ENCODE data around the gene PACRG.

The PACRG gene

GRCh38 chr6:163010145-163010544, 282.4 kb downstream of the PACRG start:
- DNase-seq (ENCODE audit: low spot score): no peak

- DNase-seq (ENCODE audit: low spot score): no peak
Observed at GRCh38 chr6:163014736-163015135, 287.0 kb downstream of the PACRG start.

- DNase-seq (ENCODE audit: low spot score): no peak
Observed at GRCh38 chr6:163017801-163018200, 290.0 kb downstream of the PACRG start.

GRCh38 chr6:163019926-163020325, 292.2 kb downstream of the PACRG start:
- DNase-seq (ENCODE audit: low spot score): no peak

DNA sequence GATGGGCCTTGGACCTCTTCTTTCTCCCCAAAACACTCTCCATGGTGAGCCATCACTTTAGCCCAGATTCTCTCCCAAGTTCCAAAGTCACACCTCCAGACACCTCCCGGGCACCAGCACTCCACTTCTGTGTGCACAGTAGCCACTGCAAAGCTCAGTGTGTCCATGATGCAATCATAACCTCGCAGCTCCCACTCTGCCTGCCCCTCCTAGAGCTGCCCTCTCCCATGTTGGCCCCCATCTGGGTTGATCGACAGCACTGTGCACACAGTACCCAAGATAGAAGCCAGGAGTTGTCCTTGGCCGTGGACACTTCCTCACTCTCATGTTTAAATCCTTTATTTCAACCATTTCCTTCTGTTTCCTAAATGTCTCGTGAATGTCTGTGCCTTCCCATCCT, 293.3 kb downstream of the PACRG start:
- no peak for DNase-seq (ENCODE audit: low spot score)

DNA sequence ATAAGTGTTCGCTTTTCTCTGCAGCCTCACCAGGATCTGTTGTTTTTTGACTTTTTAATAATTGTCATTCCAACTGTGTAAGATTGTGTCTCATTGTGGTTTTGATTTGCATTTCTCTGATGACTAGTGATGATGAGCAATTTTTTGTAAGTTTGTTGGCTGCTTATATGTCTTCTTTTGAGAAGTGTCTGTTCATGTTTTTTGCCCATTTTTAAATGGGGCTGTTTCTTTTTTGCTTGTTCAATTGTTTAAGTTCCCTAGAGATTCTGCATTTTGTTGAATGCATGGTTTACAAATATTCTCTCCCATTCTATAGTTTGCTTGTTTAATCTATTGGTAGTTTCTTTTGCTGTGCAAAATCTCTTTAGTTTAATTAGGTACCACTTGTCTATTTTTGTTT, 295.9 kb downstream of the PACRG start:
- no peak for DNase-seq (ENCODE audit: low spot score)

DNA sequence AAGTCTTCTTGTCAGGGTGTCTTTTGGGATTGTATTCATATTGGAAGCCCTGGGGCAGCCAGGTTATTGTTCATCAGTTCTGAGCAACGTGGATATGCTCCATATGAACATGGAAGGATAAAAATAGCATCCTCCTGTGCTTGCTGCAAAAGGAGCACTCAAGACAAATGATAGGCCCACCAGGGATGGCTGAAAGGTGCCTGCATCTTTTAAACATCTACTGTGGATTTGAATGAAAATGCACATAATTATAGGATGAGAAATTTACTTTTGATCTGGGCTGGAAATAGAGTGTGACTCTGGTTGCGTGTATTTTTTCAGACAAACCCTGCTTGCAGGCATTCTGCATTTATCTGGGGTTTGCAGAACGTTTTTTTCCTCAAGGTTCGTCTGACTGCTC, 299.1 kb downstream of the PACRG start:
- DNase-seq (ENCODE audit: low spot score): no peak

DNA sequence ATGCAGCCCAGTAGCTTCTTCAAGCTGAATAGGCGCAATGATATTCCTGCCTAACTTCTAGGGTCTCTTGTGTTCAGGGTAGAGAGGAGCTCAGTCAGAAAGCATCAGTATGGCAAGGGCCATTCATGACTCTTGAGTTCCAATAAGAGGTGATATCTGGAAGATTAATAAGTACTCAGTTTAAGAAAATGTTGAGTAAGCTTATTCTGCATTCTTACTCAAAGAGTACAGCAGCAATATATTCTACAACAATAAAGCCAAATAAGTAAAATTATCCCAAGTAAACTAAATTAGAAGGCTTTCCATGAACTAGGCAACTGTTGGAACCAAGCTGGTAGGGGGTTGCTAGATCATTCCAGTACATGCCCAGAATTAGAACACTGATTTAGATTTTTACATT, 303.2 kb downstream of the PACRG start:
- DNase-seq (ENCODE audit: low spot score): no peak

DNA sequence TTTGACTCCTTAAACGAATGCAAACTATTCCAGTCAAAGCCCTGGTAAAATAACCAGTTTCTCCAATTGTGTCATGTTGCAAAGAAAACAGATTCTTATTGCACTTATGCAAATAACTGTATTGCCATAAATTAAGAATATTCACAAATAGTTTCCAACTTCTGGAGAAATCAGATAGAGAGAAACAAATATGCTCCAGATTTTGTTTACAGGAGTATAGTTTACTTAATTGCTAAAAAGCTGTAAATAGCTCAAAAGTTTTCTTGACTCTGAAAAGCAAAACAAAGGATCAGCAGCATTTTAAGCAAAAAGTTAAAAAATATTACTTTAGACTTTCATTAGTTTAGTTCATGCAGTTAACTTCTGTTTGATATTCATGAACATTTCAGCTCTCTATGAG, 304.2 kb downstream of the PACRG start:
- no peak for DNase-seq (ENCODE audit: low spot score)

DNA sequence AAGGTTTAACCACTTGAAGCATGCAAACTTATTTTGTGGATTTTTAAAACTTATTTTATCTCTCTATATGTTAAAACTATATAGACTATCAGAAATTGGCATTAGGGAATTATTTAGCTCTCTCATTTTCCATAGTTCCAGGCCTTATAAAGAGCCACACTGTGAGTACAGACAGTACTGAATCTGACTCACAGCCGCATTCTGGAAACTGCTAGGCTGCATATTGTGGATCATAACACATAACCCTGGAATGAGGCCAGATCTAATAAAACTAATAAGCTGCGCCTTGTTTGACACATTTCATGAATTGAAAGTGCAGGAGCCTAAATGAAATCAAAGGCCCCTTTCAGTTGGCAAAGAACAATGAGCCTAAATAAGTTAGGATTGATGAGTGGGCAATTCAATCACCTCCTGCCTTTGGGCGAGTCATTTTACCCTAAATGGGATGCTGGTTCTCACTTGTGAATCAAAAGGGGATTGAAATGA, 308.4 kb downstream of the PACRG start:
- no peak for DNase-seq (ENCODE audit: low spot score)

DNA sequence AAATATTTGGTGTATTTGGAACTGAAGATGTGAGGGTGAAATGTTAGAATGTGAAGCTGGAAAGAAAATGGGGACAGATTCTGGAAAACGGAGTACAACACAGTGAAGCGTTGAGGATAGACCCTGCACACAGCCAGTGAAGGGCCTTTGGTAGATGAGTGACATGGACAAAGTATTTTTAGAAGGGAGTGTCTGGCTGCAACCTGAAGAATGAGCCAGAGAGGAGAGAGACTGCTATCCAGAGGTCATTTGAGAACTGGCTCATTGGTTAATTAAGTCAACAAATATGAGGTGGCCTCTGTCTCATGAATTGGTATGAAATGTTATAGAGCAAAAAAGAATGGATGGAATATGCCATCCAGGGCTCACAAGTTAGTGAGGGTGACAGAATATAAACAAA, 310.5 kb downstream of the PACRG start:
- no peak for DNase-seq (ENCODE audit: low spot score)

DNA sequence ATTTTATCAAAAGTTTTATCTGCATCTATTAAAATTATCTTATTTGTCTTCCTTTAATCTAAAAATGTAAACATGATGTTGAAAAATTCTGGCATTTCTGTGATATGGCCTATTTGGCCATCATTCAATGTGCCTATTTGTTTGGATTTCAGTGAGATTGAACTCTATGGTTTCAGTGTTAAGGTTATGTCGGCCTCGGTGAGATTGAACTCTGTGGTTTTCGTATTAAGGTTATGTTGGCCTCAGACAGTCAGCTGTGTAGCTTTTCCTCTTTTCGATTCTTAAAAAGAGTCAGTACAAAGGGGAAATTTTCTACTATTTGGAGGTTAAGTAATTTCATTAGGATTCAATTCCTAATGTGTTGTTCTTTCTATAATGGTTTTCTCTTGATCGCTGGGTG, 320.6 kb downstream of the PACRG start:
- no peak for DNase-seq (ENCODE audit: low spot score)

GRCh38 chr6:163053667-163054344, 326.0 kb downstream of the PACRG start:
- no peak for DNase-seq (ENCODE audit: low spot score)

DNA sequence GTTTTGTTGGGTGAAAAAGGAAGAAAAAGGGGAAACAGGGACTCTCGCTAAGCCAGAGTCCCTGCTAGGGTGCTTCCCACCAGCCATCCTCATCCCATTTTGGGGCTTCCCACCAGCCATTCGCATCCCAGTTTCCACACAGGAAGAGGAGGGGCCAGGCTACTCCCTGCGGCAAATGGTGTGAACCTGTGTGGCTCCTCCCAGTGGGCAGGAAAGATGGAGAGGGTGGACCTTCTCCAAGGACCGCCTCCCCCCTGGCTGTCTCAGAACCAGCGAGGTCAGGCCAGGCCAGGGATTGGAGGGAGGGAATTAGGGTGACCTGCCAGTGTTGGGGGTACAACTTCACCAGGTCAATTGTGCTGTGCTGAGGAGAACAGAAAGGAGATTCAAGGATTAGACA, 326.9 kb downstream of the PACRG start:
- no peak for DNase-seq (ENCODE audit: low spot score)

DNA sequence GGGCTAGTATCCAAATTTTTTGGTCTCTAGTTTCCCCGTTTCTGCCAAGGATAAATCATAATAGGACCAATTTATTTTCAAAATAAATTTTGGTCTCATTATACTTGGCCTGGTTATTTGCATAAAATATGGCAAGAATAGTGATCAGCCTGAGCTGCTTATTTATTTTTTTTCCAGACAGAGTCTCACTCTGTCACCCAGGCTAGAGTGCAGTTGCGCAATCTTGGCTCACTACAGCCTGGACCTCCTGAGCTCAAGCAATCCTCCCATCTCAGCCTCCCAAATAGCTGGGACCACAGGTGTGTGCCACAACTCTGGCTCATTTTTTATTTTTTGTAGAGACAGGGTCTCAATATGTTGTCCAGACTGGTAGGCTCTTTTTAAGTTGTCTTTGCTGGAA, 329.5 kb downstream of the PACRG start:
- no peak for DNase-seq (ENCODE audit: low spot score)

DNA sequence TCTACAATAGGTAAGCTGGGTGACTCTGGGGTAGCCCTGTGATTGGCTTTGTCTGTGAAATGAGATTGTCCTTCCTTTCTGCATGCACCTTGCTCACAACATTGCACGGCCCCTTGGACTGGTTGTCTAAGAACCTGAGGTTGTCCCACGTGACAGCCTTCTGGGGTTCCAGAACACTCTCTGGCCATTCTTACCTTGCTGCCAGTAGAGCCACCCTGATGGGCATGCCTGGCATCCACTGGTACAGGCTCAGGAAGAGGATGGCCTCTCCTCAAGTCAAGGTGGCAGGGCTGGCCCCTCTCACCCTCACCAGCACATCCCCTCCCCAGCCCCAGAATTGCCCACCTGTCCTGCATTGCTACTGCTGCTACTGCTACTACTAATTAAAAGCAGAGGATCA, 335.0 kb downstream of the PACRG start:
- no peak for DNase-seq (ENCODE audit: low spot score)

- no peak for DNase-seq (ENCODE audit: low spot score)
Observed at GRCh38 chr6:163063561-163063960, 335.8 kb downstream of the PACRG start.

GRCh38 chr6:163064397-163064796, 336.6 kb downstream of the PACRG start:
- DNase-seq (ENCODE audit: low spot score): no peak

- no peak for DNase-seq (ENCODE audit: low spot score)
Observed at GRCh38 chr6:163066200-163066599, 338.4 kb downstream of the PACRG start.

DNA sequence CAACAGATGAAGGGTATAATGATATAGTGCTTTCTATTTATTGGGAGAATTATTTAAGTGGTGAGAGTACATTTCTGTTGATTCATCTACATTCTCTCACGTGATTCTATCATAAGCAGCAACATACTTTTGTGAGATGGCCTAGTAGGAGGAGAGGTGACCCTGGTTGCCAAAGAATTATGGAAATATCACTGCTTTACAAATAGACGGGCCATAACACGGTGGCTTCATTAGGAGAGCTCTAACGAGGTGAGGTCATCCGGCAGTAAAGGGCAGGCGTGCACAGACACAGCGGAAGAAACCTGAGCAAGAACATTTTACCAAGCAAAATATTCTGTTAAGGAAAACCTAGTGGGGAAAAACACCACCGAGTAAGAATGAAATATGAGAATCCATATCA, 349.4 kb downstream of the PACRG start:
- DNase-seq (ENCODE audit: low spot score): no peak

DNA sequence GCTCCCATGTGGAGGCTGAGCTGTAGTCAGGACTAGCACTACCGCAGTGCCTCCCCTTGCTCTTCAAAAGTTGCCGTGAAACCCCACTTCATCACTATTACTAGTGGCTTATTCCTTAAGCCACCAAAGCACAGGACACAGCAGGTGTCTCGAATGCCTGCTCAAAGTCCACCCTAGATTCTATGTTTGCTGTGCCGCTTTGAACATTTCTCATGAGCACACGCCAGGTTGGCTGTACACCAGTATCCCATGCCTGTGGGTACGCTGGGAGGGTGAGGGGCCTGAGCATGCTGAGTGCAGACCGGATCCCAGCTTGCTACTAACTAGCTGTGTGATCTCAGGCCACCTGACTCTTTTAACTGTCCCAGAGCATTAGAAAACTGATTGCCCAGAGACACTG, 350.9 kb downstream of the PACRG start:
- no peak for DNase-seq (ENCODE audit: low spot score)

- DNase-seq (ENCODE audit: low spot score): no peak
Observed at GRCh38 chr6:163080228-163080627, 352.5 kb downstream of the PACRG start.

DNA sequence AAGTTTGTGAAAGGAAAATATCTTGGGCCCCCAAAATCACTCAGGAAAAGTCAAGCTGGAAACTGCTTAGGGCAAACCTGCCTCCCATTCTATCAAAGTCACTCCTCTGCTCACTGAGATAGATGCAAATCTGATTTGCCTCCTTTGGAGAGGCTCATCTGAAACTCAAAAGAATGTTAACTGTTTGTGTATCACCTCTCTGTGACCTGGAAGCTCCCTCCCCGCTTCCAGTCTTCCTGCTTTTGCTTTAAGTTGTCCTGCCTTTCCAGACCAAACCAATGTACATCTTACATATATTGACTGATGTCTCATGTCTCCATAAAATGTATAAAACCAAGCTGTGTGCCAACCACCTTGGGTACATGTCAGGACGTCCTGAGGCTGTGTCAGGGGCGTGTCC, 355.4 kb downstream of the PACRG start:
- no peak for DNase-seq (ENCODE audit: low spot score)

GRCh38 chr6:163085426-163085825, 357.7 kb downstream of the PACRG start:
- DNase-seq (ENCODE audit: low spot score): no peak
